Measurements from ENCODE around the gene GARRE1.
"Not testable (repeated sequence)": the region's sequence is repeated elsewhere in the genome, so short reads cannot be mapped to it uniquely, and the experiment has no call there.

Gene GARRE1

DNA sequence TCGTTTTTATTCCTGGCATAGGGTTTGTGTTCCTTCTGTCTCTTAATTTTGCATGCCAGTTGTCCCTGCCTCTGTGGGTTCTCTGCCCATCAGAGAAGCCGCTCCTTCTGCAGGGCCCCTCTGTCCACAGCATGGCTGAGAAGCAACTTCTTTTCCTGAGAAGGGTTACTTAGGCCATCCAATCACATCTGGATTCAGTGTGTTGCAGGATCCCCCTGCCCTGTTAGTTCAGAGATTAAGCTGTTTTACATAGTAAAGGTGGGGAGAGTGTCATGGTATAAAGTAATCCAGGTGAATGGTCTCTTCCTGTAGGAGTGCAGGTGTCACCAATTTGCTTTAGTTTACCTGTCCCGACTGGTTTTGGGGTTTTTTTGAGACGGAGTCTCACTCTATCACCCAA is 22.9 kb upstream of the GARRE1 start:
- DNase-seq = no peak

GRCh38 chr19:34232566-34233481 is 21.5 kb upstream of the GARRE1 start:
- no peak for DNase-seq

DNA sequence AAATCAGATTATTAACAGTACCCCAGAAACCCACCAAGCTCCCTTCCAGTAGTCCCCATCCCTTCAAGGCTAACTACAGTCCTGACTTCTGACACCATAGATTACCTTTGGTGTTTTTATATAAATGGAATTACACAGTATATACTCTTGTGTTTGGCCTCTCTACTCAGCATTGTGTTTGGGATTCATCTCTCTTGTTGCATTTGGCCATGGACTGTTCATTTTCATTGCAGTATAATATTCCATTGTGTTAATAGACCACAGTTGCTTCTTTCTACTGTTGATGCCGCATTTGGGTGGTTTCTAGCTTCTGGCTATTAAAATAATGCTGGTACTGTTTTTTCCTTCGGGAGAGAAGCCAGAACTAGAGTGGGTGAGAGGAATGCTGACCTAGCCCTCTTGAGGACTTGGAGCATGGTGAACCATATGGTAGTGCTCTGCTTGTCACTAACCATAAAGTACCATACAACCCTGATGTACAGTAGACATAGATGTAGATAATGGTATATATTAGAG is 18.9 kb upstream of the GARRE1 start:
- DNase-seq = no peak

DNA sequence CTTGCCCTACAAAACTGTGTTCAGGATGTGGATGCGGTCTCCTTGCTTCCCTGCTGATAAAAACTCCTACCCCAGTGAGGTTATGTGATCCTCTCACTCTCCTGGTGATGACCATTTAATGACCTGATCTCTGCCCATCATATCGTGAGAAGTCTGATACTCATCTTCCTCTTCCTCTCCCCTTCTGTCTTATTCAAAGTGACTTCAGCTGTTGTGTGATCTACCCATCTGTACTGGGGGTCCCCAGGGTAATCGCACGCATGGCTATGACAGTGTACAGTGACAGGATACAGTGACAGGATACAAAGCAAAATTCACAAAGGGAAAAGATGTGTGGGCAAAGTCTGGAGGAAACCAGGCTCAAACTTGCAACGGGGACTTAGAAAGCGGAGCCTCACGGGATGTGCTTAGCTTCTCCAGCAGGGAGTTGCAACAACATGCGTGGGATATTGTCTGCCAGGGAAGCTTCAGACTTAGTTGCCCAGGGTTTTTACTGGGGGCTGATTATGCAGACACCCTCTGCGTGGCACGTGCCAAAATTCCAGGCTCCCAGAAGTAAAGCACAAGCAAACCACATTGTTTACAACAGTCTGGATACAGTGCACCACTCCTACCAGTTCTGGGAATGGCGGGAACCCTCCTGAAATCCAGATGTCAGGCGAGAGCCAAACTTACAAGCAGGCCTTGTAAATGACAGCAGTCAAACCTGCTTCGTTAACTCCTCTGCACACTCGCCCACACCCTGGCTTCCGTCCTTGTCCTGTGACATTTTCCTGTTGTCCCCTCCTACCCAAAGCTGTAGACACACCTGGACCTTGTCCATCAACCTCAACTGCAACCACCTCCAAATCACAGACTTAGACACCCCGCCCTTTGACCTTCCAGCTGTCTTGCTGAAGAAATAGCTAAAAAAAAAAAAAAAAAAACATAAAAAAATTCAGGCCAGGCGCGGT is 18.0 kb upstream of the GARRE1 start:
- no peak for DNase-seq

GRCh38 chr19:34237283-34237682 is 17.1 kb upstream of the GARRE1 start:
- DNase-seq = no peak

DNA sequence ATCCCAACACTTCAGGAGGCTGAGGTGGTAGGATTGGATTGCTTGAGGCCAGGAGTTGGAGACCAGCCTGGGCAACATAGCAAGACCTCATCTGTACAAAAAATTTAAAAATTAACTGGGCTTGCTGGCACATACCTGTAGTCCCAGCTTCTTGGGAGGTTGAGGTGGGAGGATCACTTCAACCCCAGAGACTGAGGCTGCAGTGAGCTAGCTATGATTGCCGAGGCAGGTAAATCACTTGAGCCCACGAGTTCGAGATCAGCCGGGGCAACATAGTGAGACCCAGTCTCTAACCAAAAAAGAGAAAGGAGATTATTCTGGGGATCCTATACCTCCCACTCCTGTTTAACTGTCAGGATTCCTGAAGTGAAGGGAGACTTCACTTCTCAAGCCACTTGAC is 16.4 kb upstream of the GARRE1 start:
- DNase-seq = no peak

DNA sequence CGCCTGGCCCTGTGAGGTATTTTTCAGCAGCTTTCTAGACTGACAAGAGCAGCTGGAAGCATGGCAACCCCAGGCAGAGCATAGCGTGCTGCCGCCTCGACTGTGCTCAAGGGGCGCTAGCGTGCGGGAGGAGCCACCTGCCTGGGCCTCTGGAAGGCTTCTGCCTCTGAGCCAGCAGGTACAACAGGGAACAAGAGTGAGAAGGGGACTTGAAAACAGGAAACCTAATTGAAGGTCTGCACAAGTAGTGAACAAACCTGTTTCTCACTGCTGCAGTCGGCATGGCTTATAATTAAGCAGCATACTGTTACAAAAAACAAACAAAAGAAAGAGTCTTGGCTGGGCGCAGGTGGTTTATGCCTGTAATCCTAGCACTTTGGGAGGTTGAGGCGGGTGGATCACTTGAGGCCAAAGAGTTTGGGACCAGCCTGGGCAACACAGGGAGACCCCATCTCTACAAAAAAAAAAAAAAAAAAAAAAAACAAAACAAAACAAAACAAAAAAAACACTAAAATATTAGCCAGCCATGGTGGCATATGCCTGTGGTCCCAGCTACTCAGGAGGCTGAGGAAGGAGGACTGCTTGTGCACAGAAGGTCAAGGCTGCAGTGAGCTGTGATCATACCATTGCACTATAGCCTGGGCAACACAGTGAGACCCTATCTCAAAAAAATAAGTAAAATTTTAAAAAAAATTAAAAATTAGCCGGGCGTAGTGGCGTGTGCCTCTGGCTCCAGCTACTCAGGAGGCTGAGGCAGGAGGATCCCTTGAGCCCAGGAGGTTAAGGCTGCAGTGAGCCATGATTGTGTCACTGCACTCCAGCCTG is 12.6 kb upstream of the GARRE1 start:
- no peak for DNase-seq

GRCh38 chr19:34243138-34243875 is 11.0 kb upstream of the GARRE1 start:
- not testable (repeated sequence) for DNase-seq

DNA sequence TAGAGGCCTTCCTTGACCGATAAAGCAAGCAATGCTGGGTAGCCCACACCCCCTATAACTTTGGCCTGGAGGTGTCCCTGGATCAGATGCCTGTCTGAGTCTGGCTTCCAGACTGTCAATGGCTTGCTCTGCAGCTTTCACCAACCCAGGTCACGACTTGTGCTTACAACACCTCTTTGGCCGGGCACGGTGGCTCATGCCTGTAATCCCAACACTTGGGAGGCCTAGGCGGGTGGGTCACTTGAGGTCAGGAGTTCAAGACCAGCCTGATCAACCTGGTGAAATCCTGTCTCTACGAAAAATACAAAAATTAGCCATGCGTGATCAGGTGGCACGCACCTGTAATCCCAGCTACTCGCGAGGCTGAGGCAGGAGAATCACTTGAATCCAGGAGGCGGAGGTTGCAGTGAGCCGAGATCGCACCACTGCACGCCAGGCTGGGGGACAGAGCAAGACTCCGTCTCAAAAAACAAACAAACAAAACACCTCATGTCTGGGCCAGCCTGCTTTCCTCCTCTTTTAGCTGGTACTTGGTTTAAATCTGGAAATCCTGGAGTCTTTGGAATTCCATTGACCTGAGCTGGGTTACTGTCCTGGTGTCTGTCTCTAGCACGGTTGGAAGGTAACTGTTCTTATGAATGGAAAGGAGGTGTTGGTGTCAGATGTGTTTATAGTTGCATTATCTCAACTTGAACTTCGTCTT is 10.3 kb upstream of the GARRE1 start:
- no peak for DNase-seq

- DNase-seq = no peak
Measured at GRCh38 chr19:34244611-34245299, 9.6 kb upstream of the GARRE1 start.

GRCh38 chr19:34246340-34246739 is 8.0 kb upstream of the GARRE1 start:
- DNase-seq = no peak

- DNase-seq = no peak
Measured at GRCh38 chr19:34248941-34249340, 5.4 kb upstream of the GARRE1 start.

- not testable (repeated sequence) for DNase-seq
Measured at GRCh38 chr19:34253167-34253566, 1.2 kb upstream of the GARRE1 start.

DNA sequence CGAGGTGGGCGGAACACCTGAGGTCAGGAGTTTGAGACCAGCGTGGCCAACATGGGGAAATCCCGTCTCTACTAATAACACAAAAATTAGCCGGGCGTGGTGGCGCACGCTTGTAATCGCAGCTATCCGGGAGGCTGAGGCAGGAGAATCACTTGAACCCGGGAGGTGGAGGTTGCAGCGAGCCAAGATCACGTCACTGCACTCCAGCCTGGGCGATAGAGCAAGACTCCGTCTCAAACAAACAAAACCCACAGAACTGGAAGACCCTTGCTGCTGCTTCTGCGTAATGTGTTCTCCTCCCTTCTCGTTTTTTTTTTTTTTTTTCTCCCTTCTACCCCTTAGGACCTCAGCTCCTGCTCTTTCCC is 691 bp upstream of the GARRE1 start:
- DNase-seq = not testable (repeated sequence)

DNA sequence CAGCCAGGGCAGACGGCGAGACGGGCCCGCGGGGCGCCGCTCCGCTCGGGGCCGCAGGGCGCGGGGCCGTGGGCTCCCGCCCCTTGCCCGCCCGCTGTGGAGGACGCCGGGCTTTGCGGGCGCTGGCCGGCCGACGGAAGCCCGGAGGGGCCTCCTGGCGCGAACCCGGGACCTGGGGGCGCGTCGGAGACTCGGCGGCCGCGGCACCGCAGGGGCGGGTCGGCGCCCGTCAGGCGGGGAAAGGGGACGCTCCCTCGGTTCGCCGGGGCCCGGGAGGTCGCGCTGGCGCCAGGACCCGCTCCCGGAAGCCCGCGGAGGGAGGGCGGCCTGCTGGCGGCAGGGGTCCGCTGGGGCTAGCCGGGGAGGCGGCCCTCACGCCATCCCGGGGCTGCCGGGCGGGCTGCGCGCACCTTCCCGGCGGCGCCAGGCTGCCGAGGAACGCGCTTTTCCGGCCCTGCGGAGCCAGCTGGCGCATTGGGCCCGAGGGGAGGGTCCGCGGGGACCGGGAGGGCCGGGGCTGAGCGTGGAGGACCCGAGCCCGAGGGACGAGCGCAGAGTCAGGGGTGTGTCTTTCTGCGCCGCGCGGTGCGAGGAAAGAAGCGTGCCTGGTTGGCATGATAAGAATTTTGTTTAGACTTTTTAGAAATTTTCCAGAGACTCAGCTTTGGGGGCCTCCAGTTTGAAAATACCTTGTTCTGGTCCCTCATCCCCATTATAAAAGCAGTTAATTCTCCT is 511 bp downstream of the GARRE1 start:
- no peak for DNase-seq

- DNase-seq = no peak
Measured at GRCh38 chr19:34255546-34255945, 1.2 kb downstream of the GARRE1 start.

DNA sequence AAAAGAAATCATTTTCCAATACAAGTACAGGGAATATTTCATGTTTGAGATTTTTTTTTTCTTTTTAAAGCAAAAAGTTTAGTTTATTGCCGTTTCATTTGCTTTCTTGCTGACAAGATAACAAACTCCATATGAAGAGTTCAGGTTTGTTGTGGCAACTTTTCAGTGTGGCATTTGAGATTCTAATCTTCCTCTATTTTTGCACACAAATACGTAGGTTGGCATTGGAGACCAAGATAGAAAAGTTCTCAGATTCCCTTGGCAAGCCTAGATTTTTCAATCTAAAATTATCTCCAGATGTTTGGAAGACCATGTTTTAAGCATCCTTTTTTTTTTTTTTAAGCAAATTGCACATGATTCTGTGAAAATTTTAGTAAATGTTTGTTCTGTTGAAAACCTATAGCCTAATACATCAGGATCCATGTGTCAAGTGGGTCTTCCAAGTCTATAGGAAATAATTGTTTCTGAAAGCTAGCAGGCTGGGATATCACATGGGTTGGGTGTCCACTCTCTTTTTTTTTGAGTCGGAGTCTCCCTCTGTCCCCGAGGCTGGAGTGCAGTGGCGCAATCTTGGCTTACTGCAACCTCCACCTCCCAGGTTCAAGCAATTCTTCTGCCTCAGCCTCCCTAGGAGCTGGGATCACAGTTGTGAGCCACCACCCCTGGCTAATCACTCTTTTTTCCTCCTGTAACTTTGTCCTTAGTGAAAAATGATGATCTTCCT is 2.6 kb downstream of the GARRE1 start:
- no peak for DNase-seq

- no peak for DNase-seq
Measured at GRCh38 chr19:34257559-34257924, 3.2 kb downstream of the GARRE1 start.
